Measurements from ENCODE around the gene KCMF1.

KCMF1 gene

DNA sequence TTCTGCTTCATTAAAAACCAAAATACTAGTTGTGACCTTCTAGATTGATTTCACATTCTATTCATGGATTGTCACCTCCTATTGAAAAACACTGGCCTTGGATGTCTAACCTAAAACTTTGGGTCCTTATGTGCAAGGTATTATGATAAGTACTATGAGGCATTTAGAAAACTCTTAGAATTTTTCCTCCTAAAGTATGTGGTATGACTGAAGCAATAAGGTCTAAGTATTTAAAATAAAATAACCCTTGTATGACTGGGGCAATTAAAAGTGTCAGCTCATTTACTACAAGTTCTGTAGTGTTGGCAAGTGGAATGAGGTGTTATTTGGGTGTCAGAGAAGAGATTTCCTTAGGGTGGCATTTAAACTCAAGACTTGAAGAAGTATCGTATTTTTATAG lies 15.1 kb downstream of the KCMF1 start:
- no peak overlapping the region for H3K4me3 ChIP-seq (ENCODE audit: low read length)
- no peak for DNase-seq (ENCODE audit: low read depth)
- TF ChIP-seq, protein P1, sequence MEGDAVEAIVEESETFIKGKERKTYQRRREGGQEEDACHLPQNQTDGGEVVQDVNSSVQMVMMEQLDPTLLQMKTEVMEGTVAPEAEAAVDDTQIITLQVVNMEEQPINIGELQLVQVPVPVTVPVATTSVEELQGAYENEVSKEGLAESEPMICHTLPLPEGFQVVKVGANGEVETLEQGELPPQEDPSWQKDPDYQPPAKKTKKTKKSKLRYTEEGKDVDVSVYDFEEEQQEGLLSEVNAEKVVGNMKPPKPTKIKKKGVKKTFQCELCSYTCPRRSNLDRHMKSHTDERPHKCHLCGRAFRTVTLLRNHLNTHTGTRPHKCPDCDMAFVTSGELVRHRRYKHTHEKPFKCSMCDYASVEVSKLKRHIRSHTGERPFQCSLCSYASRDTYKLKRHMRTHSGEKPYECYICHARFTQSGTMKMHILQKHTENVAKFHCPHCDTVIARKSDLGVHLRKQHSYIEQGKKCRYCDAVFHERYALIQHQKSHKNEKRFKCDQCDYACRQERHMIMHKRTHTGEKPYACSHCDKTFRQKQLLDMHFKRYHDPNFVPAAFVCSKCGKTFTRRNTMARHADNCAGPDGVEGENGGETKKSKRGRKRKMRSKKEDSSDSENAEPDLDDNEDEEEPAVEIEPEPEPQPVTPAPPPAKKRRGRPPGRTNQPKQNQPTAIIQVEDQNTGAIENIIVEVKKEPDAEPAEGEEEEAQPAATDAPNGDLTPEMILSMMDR (conservative IDR thresholded peaks at IDR 0.05; ENCODE audit: low read depth, low read length): no peak

DNA sequence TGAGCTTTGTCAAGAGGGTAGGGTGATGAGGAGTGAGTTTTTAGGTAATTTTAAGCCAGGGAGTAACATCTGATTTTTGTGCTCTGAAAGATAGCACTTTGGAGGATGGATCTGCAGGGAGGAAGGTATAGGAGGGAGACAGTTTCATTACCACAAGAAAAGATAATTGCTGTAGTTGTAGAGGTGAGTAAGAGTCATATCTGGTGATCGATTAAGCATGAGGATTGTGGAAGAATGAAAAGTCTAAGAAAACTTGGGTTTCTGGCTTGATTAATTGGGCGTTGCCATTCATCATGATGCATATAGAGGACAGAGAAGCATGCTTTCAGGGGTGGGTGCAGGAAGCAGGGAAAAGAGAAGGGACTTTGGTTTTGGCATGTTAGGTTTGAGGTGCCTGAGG lies 18.5 kb downstream of the KCMF1 start:
- no peak overlapping the region for H3K4me3 ChIP-seq (ENCODE audit: low read length)
- TF ChIP-seq, protein P1 (conservative IDR thresholded peaks at IDR 0.05; ENCODE audit: low read depth, low read length): no peak
- DNase-seq (ENCODE audit: low read depth): no peak

DNA sequence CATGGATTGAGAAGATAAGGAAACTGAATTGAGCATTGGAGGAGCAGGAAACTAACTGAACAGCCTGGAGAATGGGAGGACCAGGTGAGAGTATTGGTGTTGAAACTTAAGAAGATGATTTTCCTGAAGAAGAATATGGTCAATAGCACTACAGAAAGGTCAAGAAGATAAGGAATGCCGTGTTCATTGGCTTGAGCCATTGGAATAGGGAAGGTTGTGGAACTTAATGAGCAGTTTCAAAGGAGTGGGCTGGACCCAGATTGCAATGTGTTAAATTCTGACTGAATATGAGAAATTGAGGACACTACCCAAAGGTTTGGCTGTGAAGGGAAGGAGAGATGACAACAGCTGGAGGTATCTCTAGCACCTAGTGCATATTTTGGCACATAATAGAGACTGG lies 19.0 kb downstream of the KCMF1 start:
- TF ChIP-seq, protein P1 (conservative IDR thresholded peaks at IDR 0.05; ENCODE audit: low read depth, low read length): no peak
- H3K4me3 ChIP-seq (ENCODE audit: low read length): no peak overlapping the region
- DNase-seq (ENCODE audit: low read depth): no peak

DNA sequence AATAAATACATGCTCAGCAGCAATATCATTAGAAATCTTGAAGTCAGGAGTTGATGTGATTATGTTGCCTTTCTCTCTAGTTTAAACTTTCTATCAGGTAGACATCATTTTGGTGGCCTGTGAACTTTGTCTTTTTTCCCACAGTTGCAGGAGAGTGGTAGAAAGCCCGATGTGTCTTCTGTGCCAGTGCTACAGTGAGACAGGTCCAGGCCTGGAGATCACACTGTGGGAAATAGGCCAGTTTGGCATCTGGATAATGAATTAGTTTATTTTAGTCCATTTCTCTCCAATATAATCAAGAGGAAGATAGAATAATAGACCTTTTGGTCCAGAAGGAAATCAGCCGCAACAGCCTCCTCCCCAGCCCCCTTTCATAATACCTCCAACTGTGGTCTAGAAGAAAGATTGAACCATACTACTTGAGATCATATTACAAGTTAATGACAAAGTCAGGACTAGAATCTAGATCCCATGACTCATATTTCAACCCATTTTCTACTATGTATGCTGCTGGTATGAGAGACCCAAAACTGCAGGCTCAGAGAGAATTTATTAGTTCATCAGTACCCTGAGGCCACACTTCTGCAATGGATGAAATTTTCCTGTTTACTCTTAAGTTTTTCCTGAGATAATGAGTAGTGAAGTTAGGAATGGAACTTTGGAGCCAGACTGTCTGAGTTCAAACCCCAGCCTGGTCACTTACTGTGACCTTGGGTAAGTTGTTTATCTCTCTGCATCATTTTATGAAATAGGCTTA lies 20.6 kb downstream of the KCMF1 start:
- DNase-seq (ENCODE audit: low read depth): no peak
- TF ChIP-seq, protein P1 (conservative IDR thresholded peaks at IDR 0.05; ENCODE audit: low read depth, low read length): no peak
- H3K4me3 ChIP-seq (ENCODE audit: low read length): no peak overlapping the region

DNA sequence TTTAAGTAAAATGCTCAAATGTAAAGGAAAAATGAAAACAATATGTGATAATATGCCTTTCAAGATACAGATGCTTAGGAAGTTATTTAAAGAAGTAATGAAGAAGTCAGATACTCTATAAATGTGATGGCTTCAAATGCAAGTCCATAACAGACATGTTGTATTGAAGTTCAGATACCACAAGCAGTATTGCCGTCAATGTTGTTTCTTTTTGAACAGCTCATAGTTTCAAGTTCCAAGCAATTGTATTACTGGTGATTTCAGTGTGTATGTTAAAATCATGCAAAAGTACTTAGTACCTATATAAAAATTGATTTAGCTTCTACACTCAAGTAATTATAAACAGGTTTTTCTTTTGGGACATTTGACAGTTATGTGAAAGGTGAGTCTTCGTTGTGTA lies 24.9 kb downstream of the KCMF1 start:
- TF ChIP-seq, protein P1 (conservative IDR thresholded peaks at IDR 0.05; ENCODE audit: low read depth, low read length): no peak
- no peak for DNase-seq (ENCODE audit: low read depth)
- H3K4me3 ChIP-seq (ENCODE audit: low read length): no peak overlapping the region

DNA sequence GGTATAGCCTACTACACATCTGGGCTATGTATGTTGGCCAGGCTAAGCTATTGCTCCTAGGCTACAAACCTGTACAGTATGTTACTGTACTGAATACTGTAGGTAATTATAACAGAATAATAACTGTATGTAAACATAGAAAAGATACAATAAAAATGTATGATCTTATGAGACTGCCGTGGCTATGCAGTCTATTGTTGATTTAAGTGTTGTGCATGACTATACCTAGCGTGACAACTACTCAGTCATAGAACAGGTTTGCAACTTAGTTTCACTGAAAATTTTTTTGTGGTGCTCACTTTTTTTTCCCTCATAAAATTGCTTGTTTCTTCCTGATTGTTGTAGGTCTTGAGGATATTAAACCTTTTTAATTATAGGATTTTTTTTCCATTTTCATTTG lies 25.9 kb downstream of the KCMF1 start:
- no peak for DNase-seq (ENCODE audit: low read depth)
- TF ChIP-seq, protein P1 (conservative IDR thresholded peaks at IDR 0.05; ENCODE audit: low read depth, low read length): no peak

DNA sequence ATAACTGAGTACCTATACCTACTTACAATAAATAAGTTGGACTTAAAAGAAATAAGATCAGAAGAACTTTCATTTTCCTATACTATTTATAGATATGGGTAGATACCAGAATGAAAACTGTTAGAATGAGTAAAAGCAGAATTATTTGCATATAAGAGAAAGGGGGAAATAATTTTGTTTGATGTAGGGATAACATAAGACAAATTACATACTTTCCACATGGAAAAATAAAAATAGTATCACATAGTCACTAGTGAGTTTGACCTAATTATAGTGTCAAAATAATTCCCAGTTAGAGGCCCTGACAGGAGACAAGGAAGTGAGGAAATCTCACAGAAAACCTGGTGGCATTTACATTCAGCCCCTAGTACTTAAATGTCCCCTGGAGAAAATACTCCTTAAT lies 28.6 kb downstream of the KCMF1 start:
- no peak for DNase-seq (ENCODE audit: low read depth)
- TF ChIP-seq, protein P1 (conservative IDR thresholded peaks at IDR 0.05; ENCODE audit: low read depth, low read length): no peak
- no peak overlapping the region for H3K4me3 ChIP-seq (ENCODE audit: low read length)

More for the DNA sequence above, 25.9 kb downstream of the KCMF1 start:
- H3K4me3 ChIP-seq (ENCODE audit: low read length): no peak overlapping the region

Measured in retinal pigment epithelial cell (primary cell).